ENCODE measurements around the gene TRAPPC10. TPM values are rescaled to one million over a fixed set of nuclear protein-coding genes. Genes with fewer than 3 reads are reported as not detected.

TRAPPC10 gene
- total RNA-seq, 1 donor from 2014 or later: 22.2 TPM

DNA sequence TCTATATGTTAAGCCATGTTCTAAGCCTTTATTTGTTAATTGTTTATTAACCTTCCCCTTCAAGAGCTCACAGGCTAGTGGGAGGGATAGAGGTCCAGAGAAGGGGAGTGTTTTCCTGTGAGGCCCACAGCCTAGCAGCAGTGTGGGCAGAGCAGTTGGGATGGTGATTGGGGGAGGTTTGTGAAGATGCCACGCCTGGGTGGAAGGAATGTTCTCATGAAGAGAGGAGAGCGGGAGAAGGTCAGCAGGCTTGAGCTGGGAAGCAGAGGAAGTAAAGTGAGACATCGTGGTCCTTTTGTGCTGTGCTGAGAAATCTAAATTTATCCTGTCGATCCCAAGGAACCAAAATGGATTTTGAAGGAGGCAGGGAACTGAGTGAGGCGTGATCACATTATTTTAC, 42.6 kb downstream of the TRAPPC10 start:
- no peak for DNase-seq (ENCODE audit: low spot score)
- intact Hi-C loops (cut with DNase I): no loop called here

DNA sequence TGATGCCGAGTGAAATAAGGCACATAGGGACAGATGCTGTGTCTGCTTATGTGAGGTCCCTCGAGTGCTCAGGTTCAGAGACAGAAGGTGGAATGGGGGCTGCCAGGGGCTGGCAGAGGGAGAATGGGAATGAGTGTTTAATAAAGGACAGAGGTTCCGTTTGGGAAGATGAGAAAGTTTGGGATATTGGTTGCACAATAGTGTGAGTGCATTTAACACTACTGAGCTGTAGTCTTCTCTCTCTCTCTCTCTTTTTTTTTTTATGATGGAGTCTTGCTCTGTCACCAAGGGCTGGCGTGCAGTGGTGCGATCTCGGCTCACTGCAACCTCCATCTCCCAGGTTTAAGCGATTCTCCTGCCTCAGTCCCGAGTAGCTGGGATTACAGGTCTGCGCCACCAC, 44.9 kb downstream of the TRAPPC10 start:
- intact Hi-C loops (cut with DNase I): no loop called here

DNA sequence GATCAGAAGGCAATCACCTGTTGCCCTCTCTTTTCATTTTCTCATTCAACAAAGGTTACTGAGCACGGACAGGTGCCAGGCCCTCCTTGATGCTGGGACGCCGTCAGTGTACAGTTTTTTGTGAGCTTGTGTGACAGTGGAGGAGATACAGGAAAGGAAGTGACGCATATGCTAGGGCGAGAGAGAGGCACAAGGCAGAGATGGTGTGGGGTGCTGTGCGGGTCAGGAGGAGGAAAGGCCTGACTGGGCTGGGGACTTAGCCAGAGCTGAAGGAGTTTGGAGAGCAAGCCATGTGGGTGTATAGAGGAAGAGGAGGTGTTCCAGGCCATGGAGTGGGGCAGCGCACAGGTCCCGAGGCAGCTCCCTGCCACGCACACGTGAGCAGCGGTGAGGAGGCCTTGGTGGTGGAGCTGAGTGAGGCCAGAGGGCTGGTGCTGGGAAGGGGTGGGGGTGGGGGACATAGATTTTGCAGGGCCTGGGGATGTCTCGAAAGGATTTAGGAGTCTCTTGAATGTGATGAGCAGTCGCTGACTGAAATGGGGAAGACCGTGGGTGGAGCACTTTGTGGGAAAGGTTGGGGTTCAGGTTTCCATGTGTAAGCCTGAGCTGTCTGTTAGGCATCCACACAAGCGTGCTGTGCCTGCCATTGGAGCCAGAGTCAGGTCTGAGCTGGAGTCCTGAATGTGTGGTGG, 46.0 kb downstream of the TRAPPC10 start:
- intact Hi-C loops (cut with DNase I): no loop called here

More for the DNA sequence above, 44.9 kb downstream of the TRAPPC10 start:
- DNase-seq (ENCODE audit: low spot score): no peak

DNA sequence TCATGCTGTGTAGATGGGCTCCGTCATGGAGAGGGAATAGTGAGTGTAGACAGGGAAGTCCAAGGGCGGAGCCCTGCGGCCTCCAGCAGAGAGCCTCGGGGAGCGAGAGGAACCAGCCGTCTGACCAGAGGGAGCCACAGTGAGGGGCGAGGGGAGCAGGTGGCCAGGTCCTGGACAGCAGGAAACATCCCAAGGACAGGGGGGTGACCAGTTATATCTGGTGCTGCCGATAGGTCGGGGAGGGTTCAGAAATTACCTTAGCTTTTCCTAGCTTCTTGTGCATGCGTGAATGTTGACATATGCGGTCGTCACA, 46.5 kb downstream of the TRAPPC10 start:
- intact Hi-C loops (cut with DNase I): no loop called here
- DNase-seq (ENCODE audit: low spot score): no peak

More for the DNA sequence above, 46.0 kb downstream of the TRAPPC10 start:
- no peak for DNase-seq (ENCODE audit: low spot score)

DNA sequence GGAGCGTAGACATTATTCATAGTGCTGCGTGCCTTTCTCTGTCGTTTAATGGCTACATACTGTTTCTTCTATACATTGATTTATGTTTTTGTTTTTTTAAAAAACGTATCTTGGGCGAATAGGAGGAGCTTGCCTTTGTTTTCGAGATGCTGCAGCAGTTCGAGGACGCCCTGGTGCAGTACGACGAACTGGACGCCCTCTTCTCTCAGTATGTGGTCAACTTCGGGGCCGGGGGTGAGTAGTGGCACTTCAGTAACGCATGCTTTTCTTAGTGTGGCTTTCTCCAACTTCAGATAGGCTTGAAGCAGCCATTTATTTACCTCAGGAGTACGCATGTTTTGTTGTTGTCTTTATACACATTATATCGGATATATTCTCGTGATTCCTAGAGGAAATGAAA, 46.9 kb downstream of the TRAPPC10 start:
- intact Hi-C loops (cut with DNase I): no loop called here

DNA sequence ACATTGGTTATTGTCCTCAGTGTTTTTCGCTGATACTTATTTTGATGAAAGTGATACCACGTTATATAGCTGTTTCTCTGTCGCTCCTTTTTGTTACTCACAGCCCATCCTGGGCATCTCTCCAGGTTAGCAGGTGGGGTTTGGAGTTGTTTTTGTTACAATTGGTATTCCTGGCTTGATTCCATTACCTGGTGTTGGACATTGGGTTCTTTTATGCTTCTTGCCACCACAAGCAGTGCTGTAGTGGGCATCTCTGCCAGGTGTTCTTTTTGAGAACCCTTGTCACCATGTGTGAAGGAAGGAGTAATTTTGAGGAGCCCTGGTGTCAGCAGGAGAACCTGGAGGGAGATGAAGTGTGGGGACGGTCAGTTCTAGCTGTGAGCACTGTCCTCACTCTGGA, 47.6 kb downstream of the TRAPPC10 start:
- intact Hi-C loops (cut with DNase I): no loop called here
- DNase-seq (ENCODE audit: low spot score): no peak

More for the DNA sequence above, 46.9 kb downstream of the TRAPPC10 start:
- DNase-seq (ENCODE audit: low spot score): no peak

DNA sequence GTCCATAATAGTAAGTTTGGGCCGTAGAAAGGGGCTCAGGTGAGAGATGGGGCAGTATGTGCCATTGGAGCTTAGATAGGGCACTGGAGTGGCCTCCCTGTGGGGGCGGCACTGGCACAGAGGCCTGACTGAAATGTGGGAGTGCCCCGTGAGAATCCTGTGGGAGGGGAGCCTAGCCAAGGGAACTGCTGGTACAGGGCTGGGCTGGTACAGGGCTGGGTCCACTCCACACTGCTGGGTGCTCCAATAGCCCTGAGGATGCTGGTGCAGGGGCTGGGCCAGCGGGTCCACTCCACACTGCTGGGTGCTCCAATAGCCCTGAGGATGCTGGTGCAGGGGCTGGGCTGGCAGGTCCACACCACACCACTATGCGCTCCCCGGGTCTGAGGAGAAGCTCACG, 50.3 kb downstream of the TRAPPC10 start:
- intact Hi-C loops (cut with DNase I): no loop called here
- DNase-seq (ENCODE audit: low spot score): no peak

DNA sequence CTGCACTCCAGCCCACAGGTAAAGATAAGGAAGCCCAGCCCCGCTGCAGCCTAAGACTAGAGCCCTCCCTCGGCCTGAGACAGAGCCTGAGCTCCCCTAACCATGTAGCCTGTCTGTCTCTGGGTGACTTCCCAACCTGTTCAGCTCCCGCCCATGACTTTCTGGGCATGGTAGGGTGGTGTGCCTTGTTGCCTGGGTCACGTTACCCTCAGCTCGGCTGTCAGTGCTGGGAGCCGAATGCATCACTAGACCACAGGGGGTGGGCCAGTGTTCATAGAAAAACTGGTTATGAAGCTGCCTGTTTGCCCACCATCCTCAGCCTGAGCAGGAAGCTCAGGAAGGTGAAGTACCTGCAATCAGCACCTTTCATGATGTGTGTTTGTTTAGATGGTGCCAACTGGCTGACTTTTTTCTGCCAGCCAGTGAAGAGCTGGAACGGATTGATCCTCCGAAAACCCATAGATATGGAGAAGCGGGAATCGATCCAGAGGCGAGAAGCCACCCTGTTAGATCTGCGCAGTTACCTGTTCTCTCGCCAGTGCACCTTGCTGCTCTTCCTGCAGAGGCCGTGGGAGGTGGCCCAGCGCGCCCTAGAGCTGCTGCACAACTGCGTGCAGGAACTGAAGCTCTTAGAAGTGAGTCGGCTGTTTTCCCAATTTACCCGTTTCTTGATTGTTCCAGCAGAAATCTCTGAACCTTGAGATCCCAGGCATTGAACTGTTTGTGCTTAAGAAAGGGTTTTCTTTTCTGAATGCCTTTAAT, 51.2 kb downstream of the TRAPPC10 start:
- no peak for DNase-seq (ENCODE audit: low spot score)
- intact Hi-C loops (cut with DNase I): no loop called here

DNA sequence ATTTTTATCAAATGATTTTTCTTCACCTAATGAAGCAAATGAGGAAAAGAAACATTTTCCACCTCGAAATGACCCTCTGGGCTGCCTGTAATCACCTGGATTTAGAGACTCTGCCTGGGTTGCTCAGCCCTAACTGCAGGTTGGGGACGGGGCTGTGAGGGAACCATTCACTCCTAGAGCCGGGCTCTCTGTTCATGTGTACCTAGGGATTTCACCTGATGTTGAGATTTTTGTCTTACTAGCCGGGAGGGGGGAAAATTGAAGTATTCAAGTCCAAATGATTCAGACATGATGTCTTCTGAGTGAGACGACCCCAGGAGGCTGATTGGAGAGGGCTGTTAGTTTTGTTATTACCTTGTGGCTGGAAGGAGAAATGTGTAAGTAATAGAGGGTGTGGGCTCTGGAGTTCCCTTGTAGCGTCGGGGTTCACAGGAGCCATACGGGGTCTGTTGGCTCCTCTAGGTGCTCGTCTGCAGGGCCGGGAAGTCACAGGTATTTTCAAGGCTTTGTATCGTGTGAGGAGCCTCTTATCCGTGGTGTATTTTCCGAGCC, 52.8 kb downstream of the TRAPPC10 start:
- intact Hi-C loops (cut with DNase I): no loop called here
- DNase-seq (ENCODE audit: low spot score): no peak

DNA sequence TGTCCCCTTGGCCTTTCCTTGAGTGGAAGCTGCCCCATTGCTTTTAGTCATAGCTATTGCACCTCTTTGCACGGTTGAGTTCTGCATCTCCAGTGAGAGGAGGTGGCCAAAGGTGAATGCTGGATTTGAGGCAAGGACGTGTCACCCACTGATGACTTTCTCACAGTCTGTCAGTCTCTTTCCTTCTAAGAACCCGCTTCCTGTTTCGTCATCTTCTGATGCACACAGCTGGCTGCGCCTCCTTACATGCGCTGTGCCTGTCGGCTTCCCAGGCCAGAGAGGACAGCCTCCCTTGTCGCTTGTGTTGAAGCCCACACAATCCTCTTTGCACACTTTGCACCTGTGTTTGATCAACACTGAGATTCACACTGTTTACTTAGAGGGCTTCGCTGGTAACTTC, 53.3 kb downstream of the TRAPPC10 start:
- intact Hi-C loops (cut with DNase I): no loop called here
- no peak for DNase-seq (ENCODE audit: low spot score)

DNA sequence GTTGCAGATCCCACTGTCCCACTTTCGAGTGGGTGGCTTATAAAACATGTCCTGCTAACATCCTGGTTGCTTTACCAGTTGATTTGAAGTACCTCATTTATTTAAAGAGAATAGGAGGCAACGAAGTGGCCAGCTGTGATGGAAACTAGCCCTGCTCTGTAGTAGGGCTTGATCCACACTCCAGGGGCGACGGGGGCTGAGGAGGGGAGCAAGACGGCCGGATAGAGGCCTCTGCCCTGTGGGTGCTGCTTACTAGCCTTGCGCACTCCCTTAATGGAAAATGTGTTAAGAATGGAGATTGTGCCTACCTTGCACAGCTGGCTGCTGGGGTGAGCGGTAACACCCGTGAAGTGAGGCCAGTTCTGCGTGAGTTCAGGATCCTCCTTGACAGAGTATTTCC, 54.0 kb downstream of the TRAPPC10 start:
- DNase-seq (ENCODE audit: low spot score): peak; percentile 5
- intact Hi-C loops (cut with DNase I): no loop called here

DNA sequence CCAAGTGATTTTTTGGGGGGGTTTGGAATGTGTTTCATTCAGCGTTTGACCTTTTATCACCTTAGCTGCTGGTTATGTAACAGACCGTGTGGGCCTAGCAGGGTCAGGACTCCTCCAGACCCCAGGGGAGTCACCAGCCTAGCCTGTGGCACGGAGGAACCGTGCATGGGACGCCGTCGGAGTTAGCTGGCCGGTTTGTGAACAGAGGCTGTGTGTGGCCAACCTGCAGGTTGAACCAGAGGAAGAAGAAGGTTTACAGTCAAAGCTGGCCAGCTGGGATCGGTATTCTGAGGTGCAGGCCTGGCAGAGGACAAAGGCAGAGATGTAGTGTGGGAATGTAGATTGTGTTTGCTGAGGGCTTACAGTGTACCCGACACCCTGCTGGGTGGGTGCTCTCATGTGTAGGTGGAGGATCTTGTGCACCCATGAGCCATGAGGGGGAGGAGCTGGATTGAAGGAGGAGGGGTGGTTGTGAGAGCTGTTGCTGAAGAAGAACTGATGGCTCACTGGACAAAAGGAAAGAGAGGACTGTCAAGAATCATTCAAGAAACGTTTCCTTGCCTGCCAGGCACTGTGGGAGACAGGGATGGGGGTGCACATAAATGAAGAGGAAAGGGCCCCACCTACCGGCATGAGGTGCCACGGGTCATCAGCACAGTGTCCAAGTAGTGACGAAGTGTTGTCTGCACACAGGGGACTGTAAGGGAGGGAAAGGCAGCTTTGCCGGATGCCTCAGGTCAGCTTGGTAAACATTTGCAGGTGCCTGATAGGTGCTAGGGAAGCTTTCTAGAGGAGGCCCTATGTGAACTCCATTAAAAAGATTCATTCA, 55.1 kb downstream of the TRAPPC10 start:
- intact Hi-C loops (cut with DNase I): no loop called here
- DNase-seq (ENCODE audit: low spot score): peak; percentile 57

DNA sequence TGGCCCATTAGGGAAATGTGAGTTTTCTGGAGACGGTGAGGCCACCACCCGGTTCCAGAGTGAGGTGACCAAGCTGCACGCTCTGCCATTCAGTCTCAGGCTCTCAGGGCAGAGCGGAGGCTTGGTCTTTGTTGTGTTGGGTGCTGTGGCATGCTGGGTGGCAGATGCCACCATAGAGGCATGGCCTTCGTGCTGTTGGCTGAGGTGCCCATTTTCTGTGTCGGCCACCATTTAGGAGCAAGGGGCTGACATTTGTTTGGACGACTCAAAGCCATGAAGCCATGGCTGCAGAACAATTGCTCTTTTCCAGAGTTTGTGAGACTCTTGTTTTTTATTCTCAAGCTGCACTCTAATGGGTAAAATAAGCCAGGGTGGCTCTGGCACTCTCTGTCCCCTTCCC, 58.3 kb downstream of the TRAPPC10 start:
- intact Hi-C loops (cut with DNase I): no loop called here
- DNase-seq (ENCODE audit: low spot score): no peak

DNA sequence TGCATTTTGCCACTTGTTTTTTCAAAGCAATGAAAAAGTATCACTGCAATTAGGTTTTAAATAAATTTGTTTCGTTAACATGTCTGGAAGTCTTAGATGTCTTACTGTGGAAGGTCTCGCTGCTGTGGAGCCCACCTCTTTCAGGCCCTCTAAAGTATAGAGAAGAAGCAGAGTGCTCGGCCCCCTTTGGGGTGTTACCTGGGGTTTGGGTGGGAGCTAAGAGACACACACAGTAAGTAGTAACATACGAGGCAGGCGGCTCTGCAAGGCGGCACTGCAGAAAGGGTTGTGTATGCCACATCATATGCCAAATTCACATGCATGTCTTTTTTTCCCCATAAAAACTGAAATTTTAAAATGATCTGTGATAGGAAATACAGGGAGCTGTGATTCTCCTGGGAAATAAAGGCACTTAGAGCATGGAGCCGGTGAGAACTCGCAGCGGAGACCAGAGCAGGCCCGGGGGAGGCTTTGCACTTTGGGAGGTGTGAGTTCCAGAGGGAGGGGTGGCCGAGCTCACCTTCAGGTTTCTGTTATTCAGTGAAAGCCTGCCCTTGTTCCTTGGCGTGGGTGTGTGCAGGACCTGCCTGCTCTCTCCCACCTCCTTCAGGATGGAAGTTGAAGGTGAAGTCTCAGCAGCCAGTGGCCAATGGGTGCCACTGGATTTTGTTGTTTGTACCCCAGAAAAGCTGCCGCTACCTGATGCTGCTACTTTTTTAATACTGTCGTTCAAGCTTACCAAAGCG, 59.4 kb downstream of the TRAPPC10 start:
- intact Hi-C loops (cut with DNase I): no loop called here
- DNase-seq (ENCODE audit: low spot score): no peak

DNA sequence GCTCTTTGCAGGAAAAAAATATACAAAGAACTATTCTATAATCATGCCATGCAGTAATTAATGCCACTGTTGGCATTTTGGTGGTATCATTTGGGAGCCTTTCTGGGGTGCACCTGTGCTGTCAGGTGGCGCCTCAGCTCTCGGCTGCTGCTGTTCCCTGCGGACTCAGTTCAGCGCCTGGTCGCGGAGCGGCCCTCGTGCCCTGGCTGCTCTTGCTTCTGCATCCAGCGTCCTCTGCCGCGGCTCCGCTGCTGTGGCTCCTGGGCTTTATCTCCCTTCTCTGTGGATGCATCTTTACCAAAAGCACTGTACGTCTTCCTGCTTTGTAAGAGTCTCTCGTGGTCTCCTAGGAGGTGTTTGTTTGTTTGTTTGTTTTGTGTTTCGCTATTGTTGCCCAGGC, 60.0 kb downstream of the TRAPPC10 start:
- DNase-seq (ENCODE audit: low spot score): no peak
- intact Hi-C loops (cut with DNase I): no loop called here

DNA sequence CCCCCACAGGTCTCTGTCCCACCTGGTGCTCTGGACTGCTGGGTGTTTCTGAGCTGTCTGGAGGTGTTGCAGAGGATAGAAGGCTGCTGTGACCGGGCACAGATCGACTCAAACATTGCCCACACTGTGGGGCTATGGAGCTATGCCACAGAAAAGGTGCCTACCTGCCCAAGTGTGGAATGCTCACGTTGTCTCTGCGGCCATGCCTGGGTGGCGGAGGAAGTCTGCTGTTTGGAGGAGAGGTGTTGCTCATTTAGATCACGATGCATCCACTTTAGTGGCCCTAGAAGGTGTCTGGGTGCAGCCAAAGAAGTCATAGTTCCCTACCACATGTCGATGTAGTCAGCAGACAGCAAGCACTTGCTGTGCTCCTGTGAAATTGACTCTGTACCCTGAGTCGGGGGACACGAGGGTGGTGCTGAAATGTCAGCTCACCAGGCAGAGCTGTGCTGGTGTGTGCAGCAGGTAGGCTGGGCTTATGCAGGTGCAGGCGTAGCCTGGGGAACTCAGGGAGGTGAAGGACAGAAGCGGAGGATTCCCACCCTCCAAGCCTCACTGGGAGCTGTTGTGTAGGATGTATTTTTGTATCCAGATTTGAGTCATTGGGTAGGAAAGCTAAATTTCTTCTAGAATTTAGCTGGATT, 62.3 kb downstream of the TRAPPC10 start:
- intact Hi-C loops (cut with DNase I): no loop called here

DNA sequence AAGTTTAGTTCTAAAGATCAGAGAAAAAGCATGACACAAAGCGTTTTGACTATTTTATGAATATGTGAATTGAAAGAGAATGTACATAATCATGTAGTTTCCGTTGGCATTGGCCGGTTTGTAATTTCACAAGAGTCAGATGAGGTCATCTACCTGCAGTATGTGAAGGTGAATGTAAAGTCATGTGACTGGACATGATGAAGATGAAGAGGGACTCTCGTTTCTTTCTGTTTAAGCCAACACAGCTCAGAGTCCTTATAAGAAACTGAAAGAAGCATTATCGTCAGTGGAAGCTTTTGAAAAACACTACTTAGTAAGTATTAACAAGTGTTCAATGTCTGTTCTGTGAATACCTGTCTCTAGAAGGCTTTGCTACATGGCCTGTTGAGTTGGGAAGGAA, 64.2 kb downstream of the TRAPPC10 start:
- DNase-seq (ENCODE audit: low spot score): peak; percentile 6
- intact Hi-C loops (cut with DNase I): no loop called here

More for the DNA sequence above, 62.3 kb downstream of the TRAPPC10 start:
- DNase-seq (ENCODE audit: low spot score): no peak

DNA sequence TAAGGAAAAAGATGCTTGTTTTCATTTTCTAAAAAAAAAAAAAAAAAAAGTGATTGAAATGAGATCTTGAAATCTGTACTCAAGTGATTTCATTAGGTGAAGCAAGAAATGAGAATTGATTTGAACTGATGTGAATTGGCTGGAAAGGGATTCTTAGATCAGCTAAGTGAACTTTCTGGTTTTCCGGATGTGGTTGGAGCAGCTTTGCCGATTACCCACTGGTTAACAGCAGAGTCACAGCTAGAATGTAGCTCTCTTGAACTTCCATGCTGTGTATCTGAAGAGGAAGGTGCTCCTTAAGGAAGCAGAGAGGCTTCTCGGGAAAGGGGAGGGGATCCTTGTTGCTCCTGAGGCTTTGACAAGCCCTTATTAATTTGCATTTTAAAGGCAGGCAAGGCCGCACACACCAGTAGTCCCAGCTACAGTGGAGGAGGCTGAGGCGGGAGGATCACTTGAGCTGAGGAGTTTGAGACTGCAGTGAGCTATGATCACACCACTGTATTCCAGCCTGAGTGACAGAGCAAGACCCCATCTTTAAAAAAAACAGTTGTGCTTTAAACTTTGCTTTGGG, 66.4 kb downstream of the TRAPPC10 start:
- DNase-seq (ENCODE audit: low spot score): peak; percentile 17
- intact Hi-C loops (cut with DNase I): no loop called here

DNA sequence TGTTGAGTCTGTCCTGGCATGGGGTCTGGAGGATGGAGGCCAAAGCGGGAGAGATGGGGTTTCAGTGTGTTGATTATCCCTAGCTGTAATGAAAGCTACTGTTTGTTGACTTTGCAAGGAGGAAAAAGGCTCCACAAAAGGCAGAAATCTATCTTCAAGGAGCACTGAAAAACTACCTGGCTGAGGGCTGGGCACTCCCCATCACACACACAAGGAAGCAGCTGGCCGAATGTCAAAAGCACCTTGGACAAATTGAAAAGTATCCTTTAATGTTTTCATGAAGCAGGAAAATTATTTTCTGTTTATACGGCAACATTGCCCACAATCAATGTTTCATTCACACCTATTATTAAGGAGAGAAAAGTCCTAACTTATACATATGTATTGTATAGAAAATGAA, 67.3 kb downstream of the TRAPPC10 start:
- DNase-seq (ENCODE audit: low spot score): no peak
- intact Hi-C loops (cut with DNase I): no loop called here

All from cardiac septum (tissue), 1 donor.